Smooth muscle cell (in vitro differentiated cells): ENCODE measurements around the gene ST6GALNAC6. TPM values are rescaled to one million over a fixed set of nuclear protein-coding genes. Genes with fewer than 3 reads are reported as not detected.
A peak's percentile ranks its signal among the peaks of the same experiment; 100 is the strongest.

ENCODE experiments used
- DNase-seq: peaks from one replicate; lab custom pipeline; 2025; ENCODE audit not compliant: unreplicated experiment; lab: John Stamatoyannopoulos, UW
- H2AFZ ChIP-seq: fragments of 200-600 bp; sonication (generic); 2 replicates; pipeline ENCODE4 v1.6.0; 2016; ENCODE audit warnings: antibody characterized with exemption, low read depth, mild to moderate bottlenecking
- H3F3A ChIP-seq: fragments of 200-600 bp; sonication (generic); 2 replicates; pipeline ENCODE4 v1.6.0; 2017; ENCODE audit warnings: antibody characterized with exemption, low read depth
- H3K27ac ChIP-seq: fragments of 200-600 bp; sonication (generic); 2 replicates; pipeline ENCODE4 v1.5.1; 2016; ENCODE audit warnings: low read depth, mild to moderate bottlenecking
- H3K27me3 ChIP-seq: fragments of 200-600 bp; sonication (generic); 2 replicates; pipeline ENCODE4 v1.6.1; 2016; ENCODE audit warnings: low read depth, mild to moderate bottlenecking
- H3K36me3 ChIP-seq: fragments of 200-600 bp; sonication (generic); 2 replicates; pipeline ENCODE4 v1.5.1; 2016; ENCODE audit warnings: low read depth
- H3K4me1 ChIP-seq: fragments of 200-600 bp; sonication (generic); 2 replicates; pipeline ENCODE4 v1.5.1; 2016; ENCODE audit warnings: low read depth
- H3K4me2 ChIP-seq: fragments of 200-600 bp; sonication (generic); 2 replicates; pipeline ENCODE4 v1.6.0; 2016; ENCODE audit warnings: mild to moderate bottlenecking
- H3K4me3 ChIP-seq: fragments of 200-600 bp; sonication (generic); 2 replicates; pipeline ENCODE4 v1.5.1; 2016; ENCODE audit warnings: mild to moderate bottlenecking
- H3K79me2 ChIP-seq: fragments of 200-600 bp; sonication (generic); 2 replicates; pipeline ENCODE4 v1.6.0; 2016; ENCODE audit warnings: low read depth, mild to moderate bottlenecking
- H3K9ac ChIP-seq: fragments of 200-600 bp; sonication (generic); 2 replicates; pipeline ENCODE4 v1.6.0; 2016; ENCODE audit warnings: low read depth
- H3K9me3 ChIP-seq: fragments of 200-600 bp; sonication (generic); replicated peaks from 2 replicates; pipeline ENCODE4 v1.5.1; 2016; ENCODE audit warnings: low read depth
- H4K20me1 ChIP-seq: fragments of 200-600 bp; sonication (generic); 2 replicates; pipeline ENCODE4 v1.6.0; 2016; ENCODE audit warnings: low read depth
- WGBS: methylation state at CpG from one replicate; pipeline ENCODE4 v1.1.7; 2016; ENCODE audit warnings: low lambda C conversion rate; 5-methylcytosine and 5-hydroxymethylcytosine counted together
- polyA plus RNA-seq: library from polyadenylated mRNA; unstranded; fragments of >200 nt; fragmentation: Nextera tagmentation; extraction: Ambion mirVana; gene quantifications from 2 replicates; pipeline ENCODE4 v1.2.1, GENCODE V29; 2016
- total RNA-seq: library from RNA; depleted of rRNA; stranded (reverse); fragments of >200 nt; gene quantifications from 2 replicates; pipeline ENCODE4 v1.2.3, GENCODE V29; 2014
- TF ChIP-seq, protein P1 (sequence below): fragments of 200-600 bp; sonication (generic); IDR thresholded peaks from 2 replicates; pipeline ENCODE4 v1.5.1; 2017; ENCODE audit warnings: borderline replicate concordance, mild to moderate bottlenecking, antibody characterized with exemption; ENCODE audit not compliant: insufficient read depth, poor library complexity, severe bottlenecking

The ST6GALNAC6 gene
- total and polyA plus RNA-seq, 2 experiments from 2014 or later: 36.4 to 65.8 TPM

DNA sequence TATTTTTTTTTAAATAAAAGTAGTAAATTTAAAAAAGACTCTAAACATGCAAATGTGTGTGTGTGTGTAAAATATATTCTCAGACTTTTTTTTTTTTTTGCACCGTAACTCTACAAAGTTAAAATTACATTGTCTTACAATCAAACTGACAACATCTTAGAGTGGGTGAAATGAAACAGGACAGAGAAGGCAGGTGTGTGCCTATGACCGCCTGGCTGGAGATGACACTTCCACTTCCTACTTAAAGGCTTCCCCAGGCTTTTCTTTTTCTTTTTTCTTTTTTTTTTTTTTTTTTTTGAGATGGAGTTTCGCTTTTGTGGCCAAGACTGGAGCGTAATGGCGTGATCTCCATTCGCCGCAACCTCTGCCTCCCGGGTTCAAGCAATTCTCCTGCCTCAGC, 19.3 kb downstream of the ST6GALNAC6 start:
- Histone ChIP-seq H4K20me1 (no peaks in the 10 kb centered on the region), H3K9me3 (no peaks in the 10 kb centered on the region), H2AFZ (no peak overlapping the region), H3K4me2 (no peak overlapping the region), H3K27ac (no peak overlapping the region), H3K27me3 (no peaks in the 10 kb centered on the region), H3K4me3 (no peak overlapping the region), H3K9ac (no peak overlapping the region), H3K79me2 (no peaks in the 10 kb centered on the region), H3K36me3 (no peaks in the 10 kb centered on the region), H3F3A (no peaks in the 10 kb centered on the region), H3K4me1 (peaks cover 5% of the 10 kb centered on the region)
- no peak for DNase-seq
- TF ChIP-seq, protein P1, sequence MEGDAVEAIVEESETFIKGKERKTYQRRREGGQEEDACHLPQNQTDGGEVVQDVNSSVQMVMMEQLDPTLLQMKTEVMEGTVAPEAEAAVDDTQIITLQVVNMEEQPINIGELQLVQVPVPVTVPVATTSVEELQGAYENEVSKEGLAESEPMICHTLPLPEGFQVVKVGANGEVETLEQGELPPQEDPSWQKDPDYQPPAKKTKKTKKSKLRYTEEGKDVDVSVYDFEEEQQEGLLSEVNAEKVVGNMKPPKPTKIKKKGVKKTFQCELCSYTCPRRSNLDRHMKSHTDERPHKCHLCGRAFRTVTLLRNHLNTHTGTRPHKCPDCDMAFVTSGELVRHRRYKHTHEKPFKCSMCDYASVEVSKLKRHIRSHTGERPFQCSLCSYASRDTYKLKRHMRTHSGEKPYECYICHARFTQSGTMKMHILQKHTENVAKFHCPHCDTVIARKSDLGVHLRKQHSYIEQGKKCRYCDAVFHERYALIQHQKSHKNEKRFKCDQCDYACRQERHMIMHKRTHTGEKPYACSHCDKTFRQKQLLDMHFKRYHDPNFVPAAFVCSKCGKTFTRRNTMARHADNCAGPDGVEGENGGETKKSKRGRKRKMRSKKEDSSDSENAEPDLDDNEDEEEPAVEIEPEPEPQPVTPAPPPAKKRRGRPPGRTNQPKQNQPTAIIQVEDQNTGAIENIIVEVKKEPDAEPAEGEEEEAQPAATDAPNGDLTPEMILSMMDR: no peak
- WGBS: 82% methylated on average over 8 of the region's 8 CpGs

DNA sequence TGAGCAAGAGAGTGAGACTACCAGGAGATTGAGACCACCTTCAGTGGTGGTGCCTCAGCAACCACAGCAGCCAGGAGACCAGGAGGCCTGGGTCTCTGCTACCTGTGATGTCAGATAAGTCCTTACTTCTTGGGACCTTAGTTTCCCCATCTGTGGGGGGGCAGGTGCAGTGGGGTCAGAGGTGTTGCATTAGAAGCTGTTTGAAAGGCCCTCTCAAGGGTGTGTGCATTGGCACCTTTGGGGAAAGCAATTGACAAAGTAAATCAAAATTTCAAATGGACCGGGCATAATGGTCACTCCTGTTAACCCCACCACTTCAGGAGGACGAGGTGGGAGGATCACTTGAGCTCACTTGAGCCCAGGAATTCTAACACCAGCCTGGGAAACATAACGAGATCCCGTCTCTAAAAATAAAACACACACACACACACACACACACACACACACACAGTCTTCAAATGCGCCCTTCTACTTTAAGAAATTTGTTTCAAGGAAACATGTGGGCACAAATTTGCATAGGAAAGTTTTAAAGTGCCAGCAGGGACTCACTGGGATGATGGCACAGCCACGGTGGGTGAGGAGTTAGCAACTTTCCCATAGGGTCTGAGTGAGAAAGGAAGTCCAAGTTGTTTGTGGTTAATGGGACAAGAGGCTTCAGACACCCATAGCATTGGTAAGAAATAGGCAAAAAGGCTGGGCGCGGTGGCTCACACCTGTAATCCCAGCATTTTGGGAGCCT, 20.6 kb downstream of the ST6GALNAC6 start:
- no peaks in the 10 kb centered on the region for H3K36me3 ChIP-seq
- peaks cover 5% of the 10 kb centered on the region for H3K4me1 ChIP-seq
- no peak overlapping the region for H3K4me3 ChIP-seq
- H2AFZ ChIP-seq: no peak overlapping the region
- 81% methylated on average over 8 of the region's 8 CpGs for WGBS
- H3K27me3 ChIP-seq: no peaks in the 10 kb centered on the region
- no peaks in the 10 kb centered on the region for H3K9me3 ChIP-seq
- TF ChIP-seq, protein P1: no peak
- H3K9ac ChIP-seq: no peak overlapping the region
- H4K20me1 ChIP-seq: no peaks in the 10 kb centered on the region
- H3K27ac ChIP-seq: no peak overlapping the region
- no peak overlapping the region for H3K4me2 ChIP-seq
- H3K79me2 ChIP-seq: no peaks in the 10 kb centered on the region
- no peaks in the 10 kb centered on the region for H3F3A ChIP-seq
- no peak for DNase-seq

DNA sequence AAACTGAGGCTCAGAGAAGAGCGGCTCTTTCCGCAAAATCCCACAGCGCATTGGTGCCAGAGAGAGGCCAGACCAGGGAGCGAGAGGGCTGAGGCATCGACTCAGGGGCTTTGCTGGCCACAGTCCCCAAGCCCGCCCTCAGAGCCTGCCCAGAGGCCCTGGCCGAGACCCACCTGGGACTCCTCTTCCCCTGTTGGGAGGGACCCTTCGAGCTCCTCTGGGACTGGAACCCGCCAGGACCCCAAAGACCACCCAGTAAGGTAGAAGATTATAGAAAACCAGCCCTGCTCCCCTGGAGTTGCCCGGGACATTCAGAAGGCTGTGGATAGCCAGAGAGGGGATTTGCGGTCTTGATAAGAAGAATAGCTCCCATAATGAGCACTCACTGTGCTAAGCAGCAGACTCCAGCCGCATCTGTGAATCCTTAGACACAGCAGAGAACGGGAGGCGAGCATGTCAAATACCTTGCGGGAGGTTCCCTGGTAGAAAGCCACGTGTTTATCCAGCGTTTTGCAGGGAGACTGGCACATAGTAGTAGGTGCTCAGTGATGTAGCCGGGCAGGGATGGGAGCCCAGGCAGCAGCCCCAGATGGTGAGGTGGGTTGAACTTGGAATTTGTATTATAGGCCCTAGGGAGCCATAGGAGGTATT, 21.3 kb downstream of the ST6GALNAC6 start:
- WGBS: 18% methylated on average over 18 of the region's 18 CpGs
- Histone ChIP-seq H2AFZ (peak overlapping the region; percentile 33), H3F3A (no peaks in the 10 kb centered on the region), H3K9ac (peak overlapping the region; percentile 29), H3K9me3 (no peaks in the 10 kb centered on the region), H3K79me2 (no peaks in the 10 kb centered on the region), H3K27ac (peak overlapping the region; percentile 4), H4K20me1 (no peaks in the 10 kb centered on the region), H3K4me2 (peak overlapping the region; percentile 91), H3K36me3 (no peaks in the 10 kb centered on the region), H3K4me3 (peak overlapping the region; percentile 58), H3K4me1 (peaks cover 5% of the 10 kb centered on the region), H3K27me3 (no peaks in the 10 kb centered on the region)
- no peak for DNase-seq
- TF ChIP-seq, protein P1: no peak
